NCI-H2107 treated with DMSO at 0.1 percent for 48 hours (cell line): ENCODE results near the gene RABGGTA.
"Not testable (repeated sequence)": the region's sequence is repeated elsewhere in the genome, so short reads cannot be mapped to it uniquely, and the experiment has no call there.

Experiments
- DNase-seq: peaks from one replicate; lab custom pipeline; 2025; ENCODE audit not compliant: unreplicated experiment; lab: John Stamatoyannopoulos, UW

Gene RABGGTA

GRCh38 chr14:24243336-24243836, 28.0 kb downstream of the RABGGTA start:
- DNase-seq, result no peak

- peak; percentile 98 for DNase-seq
Observed at GRCh38 chr14:24241829-24242443, 29.5 kb downstream of the RABGGTA start.

GRCh38 chr14:24240110-24240918, 31.1 kb downstream of the RABGGTA start:
- DNase-seq, result no peak

GRCh38 chr14:24238527-24239037, 32.8 kb downstream of the RABGGTA start:
- DNase-seq, result no peak

GRCh38 chr14:24238123-24238522, 33.3 kb downstream of the RABGGTA start:
- no peak for DNase-seq

- no peak for DNase-seq
Observed at GRCh38 chr14:24237463-24237955, 33.9 kb downstream of the RABGGTA start.

- DNase-seq, result no peak
Observed at GRCh38 chr14:24236689-24237462, 34.5 kb downstream of the RABGGTA start.

- no peak for DNase-seq
Observed at GRCh38 chr14:24235804-24236688, 35.4 kb downstream of the RABGGTA start.

GRCh38 chr14:24234095-24235005, 37.0 kb downstream of the RABGGTA start:
- DNase-seq, result no peak

GRCh38 chr14:24233538-24233866, 37.9 kb downstream of the RABGGTA start:
- DNase-seq, result no peak

- peak; percentile 87 for DNase-seq
Observed at GRCh38 chr14:24232645-24233537, 38.5 kb downstream of the RABGGTA start, which contains the start of gene GMPR2. Gene GMPR2, plus strand, starts transcription at chr14:24232929. Its CDS starts 325 bp downstream, at chr14:24233254.

- DNase-seq, result peak; percentile 99
Observed at GRCh38 chr14:24232121-24232644, 39.2 kb downstream of the RABGGTA start, which contains the start of gene NEDD8. Gene NEDD8, minus strand, starts transcription at chr14:24232367. Its CDS starts 100 bp downstream, at chr14:24232267.

GRCh38 chr14:24231263-24232120, 39.9 kb downstream of the RABGGTA start:
- no peak for DNase-seq

GRCh38 chr14:24228902-24229301, 42.5 kb downstream of the RABGGTA start:
- DNase-seq, result no peak

GRCh38 chr14:24226473-24226872, 44.9 kb downstream of the RABGGTA start:
- no peak for DNase-seq

- DNase-seq, result no peak
Observed at GRCh38 chr14:24224618-24225071, 46.8 kb downstream of the RABGGTA start.

GRCh38 chr14:24222987-24223386, 48.4 kb downstream of the RABGGTA start:
- DNase-seq, result not testable (repeated sequence)
